ENCODE measurements around the gene TPSG1. TPM values are rescaled to one million over a fixed set of nuclear protein-coding genes. Genes with fewer than 3 reads are reported as not detected.

Gene TPSG1
- total and polyA plus RNA-seq, 7 donors, result 0.08 TPM; not detected in 6

DNA sequence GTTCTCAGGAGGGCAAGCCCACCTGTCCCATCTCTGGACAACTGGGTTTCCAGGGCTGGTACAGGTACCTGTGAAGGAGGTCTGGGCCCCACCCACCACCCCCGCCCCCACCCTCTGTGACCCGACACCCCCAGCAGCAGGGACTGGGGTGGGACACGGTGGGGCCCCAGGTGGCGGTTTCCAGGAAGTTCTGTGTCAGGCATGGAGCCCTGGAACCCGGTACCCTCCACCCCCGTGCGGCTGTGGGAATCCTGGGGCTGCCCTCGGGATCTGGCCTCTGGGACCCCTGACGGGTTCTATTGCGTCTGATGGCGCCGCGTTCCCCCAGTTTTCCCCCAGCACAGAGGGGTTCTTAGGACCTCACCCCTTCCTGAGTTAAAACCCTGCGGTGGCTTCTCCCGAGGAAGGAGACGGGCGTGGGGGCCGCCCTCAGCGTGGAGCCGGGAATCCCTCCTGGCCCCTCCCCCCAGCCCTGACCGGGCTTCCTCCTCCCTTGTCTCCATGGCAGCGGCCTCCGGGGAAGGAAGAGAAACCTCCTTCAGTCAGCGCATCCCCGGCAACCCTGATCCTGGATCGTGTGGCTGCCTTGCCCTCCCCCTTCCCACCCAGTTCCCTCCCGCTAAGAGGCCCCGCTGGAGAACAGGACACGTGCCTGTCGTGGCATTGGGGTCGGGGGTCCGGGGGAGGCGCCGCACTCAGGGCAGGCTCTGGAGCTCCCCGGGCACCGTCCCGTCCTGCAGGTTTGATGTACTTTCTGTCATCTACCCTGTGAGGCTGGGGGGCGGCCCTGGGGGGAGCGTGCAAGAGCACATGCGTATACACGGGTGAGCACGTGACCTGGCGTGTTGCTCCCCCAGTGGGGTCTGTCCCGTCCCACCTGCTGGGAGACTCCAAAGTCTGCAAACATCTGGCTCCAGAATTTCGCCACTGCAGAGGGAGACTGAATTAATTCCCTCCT lies 41.8 kb downstream of the TPSG1 start:
- ATAC-seq (no peak), DNase-seq (peak; percentile 48 to 64)
- TF ChIP-seq, protein P1, sequence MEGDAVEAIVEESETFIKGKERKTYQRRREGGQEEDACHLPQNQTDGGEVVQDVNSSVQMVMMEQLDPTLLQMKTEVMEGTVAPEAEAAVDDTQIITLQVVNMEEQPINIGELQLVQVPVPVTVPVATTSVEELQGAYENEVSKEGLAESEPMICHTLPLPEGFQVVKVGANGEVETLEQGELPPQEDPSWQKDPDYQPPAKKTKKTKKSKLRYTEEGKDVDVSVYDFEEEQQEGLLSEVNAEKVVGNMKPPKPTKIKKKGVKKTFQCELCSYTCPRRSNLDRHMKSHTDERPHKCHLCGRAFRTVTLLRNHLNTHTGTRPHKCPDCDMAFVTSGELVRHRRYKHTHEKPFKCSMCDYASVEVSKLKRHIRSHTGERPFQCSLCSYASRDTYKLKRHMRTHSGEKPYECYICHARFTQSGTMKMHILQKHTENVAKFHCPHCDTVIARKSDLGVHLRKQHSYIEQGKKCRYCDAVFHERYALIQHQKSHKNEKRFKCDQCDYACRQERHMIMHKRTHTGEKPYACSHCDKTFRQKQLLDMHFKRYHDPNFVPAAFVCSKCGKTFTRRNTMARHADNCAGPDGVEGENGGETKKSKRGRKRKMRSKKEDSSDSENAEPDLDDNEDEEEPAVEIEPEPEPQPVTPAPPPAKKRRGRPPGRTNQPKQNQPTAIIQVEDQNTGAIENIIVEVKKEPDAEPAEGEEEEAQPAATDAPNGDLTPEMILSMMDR (IDR thresholded peaks at IDR 0.05), result no peak
- Histone ChIP-seq H3K27me3 (ENCODE audit: insufficient read depth in 3 of 3, low read length in 2 of 3) (peaks cover 0 to 54% (median 18%) of the 10 kb centered on the region in 3 donors), H3K9me3 (no peaks in the 10 kb centered on the region), H3K36me3 (ENCODE audit: insufficient read depth in 1 of 2, low read depth in 1 of 2) (no peaks in the 10 kb centered on the region), H3K4me1 (no peaks in the 10 kb centered on the region), H3K4me3 (no peak overlapping the region), H3K27ac (peak overlapping the region; percentile 9)
- intact Hi-C loops (cut with DNase I), result no loop called here
- WGBS, 3 donors, result 29 to 35% (median 30%) methylated on average over 38 to 45 of the region's 45 CpGs

GRCh38 chr16:1182316-1182671 lies 42.8 kb downstream of the TPSG1 start:
- Histone ChIP-seq H3K4me1 (no peaks in the 10 kb centered on the region), H3K9me3 (no peaks in the 10 kb centered on the region), H3K27ac (no peak overlapping the region), H3K4me3 (no peak overlapping the region), H3K36me3 (ENCODE audit: insufficient read depth in 1 of 2, low read depth in 1 of 2) (no peaks in the 10 kb centered on the region), H3K27me3 (ENCODE audit: insufficient read depth in 3 of 3, low read length in 2 of 3) (peaks cover 0 to 57% (median 18%) of the 10 kb centered on the region in 3 donors)
- ATAC-seq (peak; percentile 17 to 61 (median 48)), DNase-seq (peak; percentile 63 to 74)
- 9 to 15% (median 13%) methylated on average over 13 to 19 of the region's 19 CpGs for WGBS, 3 donors
- TF ChIP-seq, protein P1 (IDR thresholded peaks at IDR 0.05), result no peak
- intact Hi-C loops (cut with DNase I), result no loop called here

DNA sequence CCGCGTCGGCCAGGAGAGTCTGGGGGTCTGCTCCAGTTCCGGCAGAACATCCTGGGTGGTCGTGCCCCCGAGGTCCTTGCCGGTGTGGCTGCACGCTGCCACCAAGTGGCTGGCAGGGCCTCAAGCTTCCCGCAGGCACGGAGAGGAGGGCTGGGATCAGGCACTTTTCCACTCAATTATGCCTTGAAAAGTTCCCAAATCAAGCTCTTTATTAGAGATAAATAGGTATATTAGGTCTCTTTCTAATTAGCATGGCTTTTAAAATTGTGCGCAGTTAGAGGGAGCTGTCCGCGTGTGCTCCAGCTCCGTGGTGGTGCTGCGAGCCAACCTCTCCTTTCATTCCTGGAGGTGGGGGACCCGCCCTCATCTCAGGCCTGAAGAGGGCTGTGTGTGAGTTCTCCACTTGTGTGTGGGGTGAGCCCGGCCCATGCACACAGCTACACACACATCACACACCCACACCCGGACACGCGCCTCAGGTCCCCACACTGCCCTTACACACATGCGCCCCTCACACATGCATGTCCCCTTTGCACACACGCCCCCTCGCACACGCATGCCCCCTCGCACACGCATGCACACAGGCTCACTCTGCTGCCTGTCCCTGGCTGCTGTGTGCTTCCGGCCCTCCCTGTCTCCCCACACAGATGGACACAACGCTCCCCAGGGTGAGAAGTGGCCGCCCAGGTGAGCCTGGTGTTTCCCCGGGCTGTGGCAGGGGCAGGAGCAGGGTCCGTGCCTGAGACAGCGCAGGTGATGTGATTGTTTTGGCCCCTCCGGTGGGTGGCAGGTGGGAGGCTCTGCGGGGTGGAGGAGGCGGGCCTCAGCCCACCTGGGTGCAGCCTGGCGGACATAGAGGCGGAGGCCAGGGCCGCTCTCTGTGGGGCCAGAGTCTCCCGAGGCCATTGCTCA lies 43.4 kb downstream of the TPSG1 start:
- intact Hi-C loops (cut with DNase I), result no loop called here
- H3K36me3 ChIP-seq (ENCODE audit: insufficient read depth in 1 of 2, low read depth in 1 of 2), result no peaks in the 10 kb centered on the region
- no peak overlapping the region for H3K4me3 ChIP-seq
- H3K4me1 ChIP-seq, result no peaks in the 10 kb centered on the region
- ATAC-seq, result peak in 1 of 4 donors; percentile 3
- H3K9me3 ChIP-seq, result no peaks in the 10 kb centered on the region
- 50 to 51% (median 50%) methylated on average over 38 to 39 of the region's 39 CpGs for WGBS, 3 donors
- DNase-seq, result no peak
- H3K27me3 ChIP-seq (ENCODE audit: insufficient read depth in 3 of 3, low read length in 2 of 3), result peaks cover 0 to 59% (median 14%) of the 10 kb centered on the region in 3 donors
- peak overlapping the region; percentile 46 for H3K27ac ChIP-seq
- TF ChIP-seq, protein P1 (IDR thresholded peaks at IDR 0.05), result no peak

GRCh38 chr16:1180549-1181403 lies 44.3 kb downstream of the TPSG1 start:
- Histone ChIP-seq H3K4me1 (no peaks in the 10 kb centered on the region), H3K27ac (peak overlapping the region; percentile 46), H3K27me3 (ENCODE audit: insufficient read depth in 3 of 3, low read length in 2 of 3) (peaks cover 0 to 66% (median 13%) of the 10 kb centered on the region in 3 donors), H3K4me3 (no peak overlapping the region), H3K9me3 (no peaks in the 10 kb centered on the region), H3K36me3 (ENCODE audit: insufficient read depth in 1 of 2, low read depth in 1 of 2) (no peaks in the 10 kb centered on the region)
- whole genome bisulfite sequencing, 3 donors, result 31 to 36% (median 34%) methylated on average over 31 to 38 of the region's 38 CpGs
- ATAC-seq (no peak), DNase-seq (peak in 1 of 2 donors; percentile 68)
- intact Hi-C loops (cut with DNase I), result no loop called here
- TF ChIP-seq, protein P1 (IDR thresholded peaks at IDR 0.05), result no peak
